Hepatocyte (in vitro differentiated cells): ENCODE data around the gene SLC48A1. TPM values are rescaled to one million over a fixed set of nuclear protein-coding genes. Genes with fewer than 3 reads are reported as not detected.

Experiments used
- DNase-seq: peaks from one replicate; pipeline ENCODE4 v3.0.0-alpha.2; 2016; ENCODE audit warnings: low spot score
- H2AFZ ChIP-seq: fragments of 200-600 bp; sonication (generic); 2 replicates; pipeline ENCODE4 v1.6.0; 2016; ENCODE audit warnings: antibody characterized with exemption, mild to moderate bottlenecking
- H3K27ac ChIP-seq: fragments of 200-600 bp; sonication (generic); 2 replicates; pipeline ENCODE4 v1.5.1; 2016; ENCODE audit warnings: mild to moderate bottlenecking
- H3K27me3 ChIP-seq: fragments of 200-600 bp; sonication (generic); 2 replicates; pipeline ENCODE4 v1.6.1; 2016
- H3K36me3 ChIP-seq: fragments of 200-600 bp; sonication (generic); replicated peaks from 2 replicates; pipeline ENCODE4 v1.5.1; 2016; ENCODE audit warnings: low read depth; ENCODE audit not compliant: insufficient read depth
- H3K4me1 ChIP-seq: fragments of 200-600 bp; sonication (generic); 2 replicates; pipeline ENCODE4 v1.5.1; 2016; ENCODE audit warnings: mild to moderate bottlenecking, moderate library complexity; ENCODE audit not compliant: insufficient read depth
- H3K4me2 ChIP-seq: fragments of 200-600 bp; sonication (generic); 2 replicates; pipeline ENCODE4 v1.6.0; 2016
- H3K4me3 ChIP-seq: fragments of 200-600 bp; sonication (generic); 2 replicates; pipeline ENCODE4 v1.5.1; 2016; ENCODE audit warnings: mild to moderate bottlenecking
- H3K79me2 ChIP-seq: fragments of 200-600 bp; sonication (generic); 2 replicates; pipeline ENCODE4 v1.6.0; 2017; ENCODE audit warnings: mild to moderate bottlenecking
- H3K9me2 ChIP-seq: fragments of 200-600 bp; sonication (generic); replicated peaks from 2 replicates; pipeline ENCODE4 v1.6.0; 2017; ENCODE audit warnings: mild to moderate bottlenecking; ENCODE audit not compliant: insufficient read depth
- H3K9me3 ChIP-seq: fragments of 200-600 bp; sonication (generic); 2 replicates; pipeline ENCODE4 v1.5.1; 2016; ENCODE audit warnings: low read depth, mild to moderate bottlenecking
- H4K20me1 ChIP-seq: fragments of 200-600 bp; sonication (generic); 2 replicates; pipeline ENCODE4 v1.6.0; 2016; ENCODE audit warnings: mild to moderate bottlenecking; ENCODE audit not compliant: insufficient read depth, poor library complexity, severe bottlenecking
- EZH2 ChIP-seq: fragments of 200-600 bp; sonication (generic); IDR thresholded peaks from 2 replicates; pipeline ENCODE4 v1.6.1; 2016; ENCODE audit warnings: antibody characterized with exemption, mild to moderate bottlenecking, borderline replicate concordance
- EZH2phosphoT487 ChIP-seq: fragments of 200-600 bp; sonication (generic); IDR thresholded peaks from one replicate; pipeline ENCODE4 v1.6.1; 2018; ENCODE audit warnings: antibody characterized with exemption, mild to moderate bottlenecking, low read depth, moderate library complexity; ENCODE audit not compliant: unreplicated experiment, severe bottlenecking
- WGBS: methylation state at CpG from one replicate; pipeline ENCODE4 v1.1.6; 2016; ENCODE audit warnings: low lambda C conversion rate; ENCODE audit errors: missing lambda C conversion rate; 5-methylcytosine and 5-hydroxymethylcytosine counted together
- polyA plus RNA-seq: library from polyadenylated mRNA; unstranded; fragments of >200 nt; fragmentation: Nextera tagmentation; extraction: Ambion mirVana; gene quantifications from 2 replicates; pipeline ENCODE4 v1.2.1, GENCODE V29; 2016
- total RNA-seq: library from RNA; depleted of rRNA; stranded (reverse); fragments of >200 nt; gene quantifications from 2 replicates; pipeline ENCODE4 v1.2.3, GENCODE V29; 2014
- TF ChIP-seq, protein P1 (sequence below): fragments of 200-600 bp; sonication (generic); IDR thresholded peaks from 2 replicates; pipeline ENCODE4 v1.5.1; 2016; ENCODE audit warnings: antibody characterized with exemption, mild to moderate bottlenecking; ENCODE audit not compliant: poor library complexity

The SLC48A1 gene
- total and polyA plus RNA-seq, 2 experiments from 2014 or later, result 11.2 to 22.6 TPM

DNA sequence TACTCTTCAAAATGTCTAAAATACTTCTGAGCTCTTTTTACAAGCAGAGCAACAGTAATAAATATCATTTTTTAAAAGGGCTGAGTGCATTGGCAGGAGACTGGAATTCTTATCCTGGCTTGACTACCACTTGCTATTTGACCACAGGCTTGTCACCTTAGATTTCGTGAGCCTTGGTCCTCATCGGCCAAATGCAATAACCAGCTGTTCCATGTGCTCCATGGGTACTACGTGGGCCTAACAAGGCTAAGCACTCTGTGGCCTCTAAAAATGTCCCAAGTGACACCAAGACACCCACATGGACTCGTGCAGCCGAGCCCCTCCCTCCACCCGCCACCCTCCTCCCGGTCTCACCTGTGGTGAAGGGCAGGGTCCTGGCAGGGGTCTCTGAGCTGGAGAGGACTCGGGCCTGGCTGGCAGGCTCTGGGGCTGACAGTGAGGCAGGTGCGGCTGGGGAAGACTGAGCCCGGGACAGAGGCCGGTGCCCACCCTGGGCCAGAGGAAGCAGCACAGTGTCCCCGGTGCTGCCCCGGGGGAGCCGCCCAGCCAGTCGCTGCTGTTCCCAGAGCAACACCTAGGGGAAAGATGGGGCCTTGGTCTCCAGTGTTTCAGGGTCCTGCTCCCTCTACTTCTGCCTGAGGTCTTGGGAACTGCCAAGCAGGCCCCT, 20.1 kb downstream of the SLC48A1 start:
- H3K27ac ChIP-seq, result no peak overlapping the region
- no peak overlapping the region for H3K4me2 ChIP-seq
- no peaks in the 10 kb centered on the region for H3K4me1 ChIP-seq
- H3K9me3 ChIP-seq, result no peaks in the 10 kb centered on the region
- TF ChIP-seq, protein P1, sequence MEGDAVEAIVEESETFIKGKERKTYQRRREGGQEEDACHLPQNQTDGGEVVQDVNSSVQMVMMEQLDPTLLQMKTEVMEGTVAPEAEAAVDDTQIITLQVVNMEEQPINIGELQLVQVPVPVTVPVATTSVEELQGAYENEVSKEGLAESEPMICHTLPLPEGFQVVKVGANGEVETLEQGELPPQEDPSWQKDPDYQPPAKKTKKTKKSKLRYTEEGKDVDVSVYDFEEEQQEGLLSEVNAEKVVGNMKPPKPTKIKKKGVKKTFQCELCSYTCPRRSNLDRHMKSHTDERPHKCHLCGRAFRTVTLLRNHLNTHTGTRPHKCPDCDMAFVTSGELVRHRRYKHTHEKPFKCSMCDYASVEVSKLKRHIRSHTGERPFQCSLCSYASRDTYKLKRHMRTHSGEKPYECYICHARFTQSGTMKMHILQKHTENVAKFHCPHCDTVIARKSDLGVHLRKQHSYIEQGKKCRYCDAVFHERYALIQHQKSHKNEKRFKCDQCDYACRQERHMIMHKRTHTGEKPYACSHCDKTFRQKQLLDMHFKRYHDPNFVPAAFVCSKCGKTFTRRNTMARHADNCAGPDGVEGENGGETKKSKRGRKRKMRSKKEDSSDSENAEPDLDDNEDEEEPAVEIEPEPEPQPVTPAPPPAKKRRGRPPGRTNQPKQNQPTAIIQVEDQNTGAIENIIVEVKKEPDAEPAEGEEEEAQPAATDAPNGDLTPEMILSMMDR, result no peak
- TF ChIP-seq EZH2phosphoT487 (no peak), EZH2 (no peak)
- WGBS, result 92% methylated on average over 15 of the region's 15 CpGs
- no peaks in the 10 kb centered on the region for H3K36me3 ChIP-seq
- no peak for DNase-seq
- no peaks in the 10 kb centered on the region for H3K27me3 ChIP-seq
- H3K4me3 ChIP-seq, result no peak overlapping the region
- H4K20me1 ChIP-seq, result no peaks in the 10 kb centered on the region
- H3K79me2 ChIP-seq, result no peaks in the 10 kb centered on the region
- H2AFZ ChIP-seq, result no peak overlapping the region
- no peaks in the 10 kb centered on the region for H3K9me2 ChIP-seq

DNA sequence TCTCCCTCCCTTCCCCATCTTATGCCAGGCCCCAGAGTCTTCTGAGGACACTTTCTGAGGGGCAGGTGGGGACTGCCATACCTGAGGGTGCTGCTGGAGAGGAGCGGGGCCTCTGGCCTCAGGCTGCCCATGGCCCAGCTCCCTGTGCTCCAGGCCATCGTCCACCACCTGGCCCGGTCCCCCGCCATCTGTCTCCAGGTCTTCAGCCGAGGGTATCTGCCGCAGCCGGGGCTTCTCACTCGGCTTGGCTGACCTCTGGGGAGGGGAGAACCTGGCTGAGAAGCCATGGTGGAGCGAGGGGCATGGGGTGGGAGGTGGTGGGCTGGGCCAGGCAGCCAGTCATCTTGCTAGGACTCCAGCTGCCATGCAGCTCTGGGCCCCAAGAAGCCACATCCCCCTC, 21.6 kb downstream of the SLC48A1 start:
- no peaks in the 10 kb centered on the region for H3K36me3 ChIP-seq
- H3K4me1 ChIP-seq, result no peaks in the 10 kb centered on the region
- no peaks in the 10 kb centered on the region for H3K9me2 ChIP-seq
- DNase-seq, result no peak
- H3K4me2 ChIP-seq, result no peak overlapping the region
- WGBS, result 97% methylated on average over 7 of the region's 9 CpGs
- no peak overlapping the region for H3K4me3 ChIP-seq
- H3K27ac ChIP-seq, result no peak overlapping the region
- H3K9me3 ChIP-seq, result no peaks in the 10 kb centered on the region
- peaks cover 3% of the 10 kb centered on the region for H3K79me2 ChIP-seq
- TF ChIP-seq EZH2phosphoT487 (no peak), EZH2 (no peak)
- TF ChIP-seq, protein P1, result no peak
- peaks cover 9% of the 10 kb centered on the region for H4K20me1 ChIP-seq
- H2AFZ ChIP-seq, result no peak overlapping the region
- no peaks in the 10 kb centered on the region for H3K27me3 ChIP-seq

DNA sequence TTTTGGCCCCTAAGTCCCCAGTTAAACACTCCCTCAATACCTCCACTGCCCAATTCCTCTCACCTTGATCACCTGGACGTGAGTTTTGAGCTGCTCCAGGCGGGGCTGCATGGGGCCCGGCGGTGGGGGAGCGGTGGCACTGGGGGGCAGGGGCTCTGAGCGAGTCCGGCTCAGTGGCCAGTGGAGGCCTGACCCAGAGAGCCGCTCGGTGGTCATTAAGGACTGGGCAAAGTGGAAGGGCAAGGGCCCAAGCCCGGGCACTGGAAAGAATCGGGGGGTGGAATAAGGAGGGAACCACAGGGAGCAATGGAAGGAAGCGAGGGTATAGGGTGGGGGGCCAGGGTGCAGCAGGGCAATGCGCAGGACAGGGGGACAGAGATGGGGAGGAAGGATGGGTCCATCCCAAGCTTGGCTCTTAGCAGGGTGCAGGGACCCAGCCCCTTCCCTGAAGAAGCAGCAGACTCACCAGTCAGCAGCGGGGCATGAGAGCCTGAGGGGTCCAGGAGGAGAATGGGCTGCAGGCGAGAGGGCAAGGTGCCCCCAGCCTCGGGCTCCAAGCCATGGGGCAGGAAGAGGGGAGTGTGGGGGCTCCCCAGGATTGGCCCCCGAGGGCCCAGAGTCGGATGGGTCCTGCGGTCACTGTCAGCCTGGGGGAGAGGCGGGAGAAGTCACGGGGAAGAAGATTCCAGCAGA, 22.2 kb downstream of the SLC48A1 start:
- Histone ChIP-seq H2AFZ (no peak overlapping the region), H3K4me2 (no peak overlapping the region), H3K9me3 (no peaks in the 10 kb centered on the region), H4K20me1 (peaks cover 14% of the 10 kb centered on the region), H3K9me2 (no peaks in the 10 kb centered on the region), H3K36me3 (no peaks in the 10 kb centered on the region), H3K27ac (no peak overlapping the region), H3K4me3 (no peak overlapping the region), H3K27me3 (no peaks in the 10 kb centered on the region), H3K79me2 (peaks cover 4% of the 10 kb centered on the region), H3K4me1 (no peaks in the 10 kb centered on the region)
- no peak for DNase-seq
- TF ChIP-seq, protein P1, result no peak
- no peak for TF ChIP-seq EZH2
- no peak for TF ChIP-seq EZH2phosphoT487
- WGBS, result 96% methylated on average over 13 of the region's 21 CpGs
